Measurements from ENCODE around the gene NXN. TPM values are rescaled to one million over a fixed set of nuclear protein-coding genes. Genes with fewer than 3 reads are reported as not detected.

NXN gene
- total RNA-seq, 2 donors from 2014 or later, result 15.6 to 17.5 TPM

DNA sequence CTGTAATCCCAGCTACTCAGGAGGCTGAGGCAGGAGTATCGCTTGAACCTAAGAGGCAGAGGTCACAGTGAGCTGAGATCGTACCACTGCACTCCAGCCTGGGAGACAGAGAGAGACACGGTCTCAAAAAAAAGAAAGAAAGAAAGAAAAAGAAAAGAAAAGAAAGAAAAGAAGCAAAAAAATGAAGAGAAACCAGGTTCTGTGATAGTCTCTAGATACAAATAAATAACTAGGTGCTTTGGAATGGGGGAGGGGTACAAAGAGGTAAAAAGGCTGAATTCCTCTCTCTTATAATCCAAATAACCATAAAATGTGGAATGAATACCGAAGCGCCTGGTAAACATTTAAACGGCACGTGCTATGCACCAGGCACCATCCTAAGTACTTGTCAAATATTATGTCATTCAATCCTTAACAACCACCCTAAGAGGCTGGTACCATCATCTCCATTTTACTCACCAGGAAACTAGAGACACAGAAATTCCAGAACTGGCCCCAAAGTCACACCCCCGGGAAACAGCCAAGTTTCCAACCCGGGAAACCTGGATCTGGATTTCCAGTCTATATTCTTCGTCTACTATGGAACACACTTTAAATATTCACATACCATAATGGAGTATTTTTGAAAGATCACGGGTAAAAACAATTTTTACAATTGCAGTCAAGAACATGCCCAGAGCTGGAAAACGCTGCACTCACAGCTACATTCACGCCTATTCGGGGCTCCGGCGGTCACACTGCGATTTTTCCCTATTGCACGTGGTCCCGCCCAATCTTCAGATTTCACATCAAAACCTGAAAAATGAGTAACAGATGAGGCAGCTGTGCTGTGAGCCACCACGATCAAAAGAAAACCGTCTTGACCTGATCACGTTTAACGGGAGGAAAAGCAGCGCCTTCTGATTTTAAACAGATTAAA lies 10.5 kb downstream of the NXN start:
- Histone ChIP-seq H3K27ac (no peak overlapping the region), H3K9me3 (no peaks in the 10 kb centered on the region), H3K4me3 (no peak overlapping the region), H3K4me1 (no peaks in the 10 kb centered on the region), H3K36me3 (no peaks in the 10 kb centered on the region), H3K27me3 (no peaks in the 10 kb centered on the region)
- no peak for DNase-seq (ENCODE audit: low spot score)
- TF ChIP-seq, protein P1, sequence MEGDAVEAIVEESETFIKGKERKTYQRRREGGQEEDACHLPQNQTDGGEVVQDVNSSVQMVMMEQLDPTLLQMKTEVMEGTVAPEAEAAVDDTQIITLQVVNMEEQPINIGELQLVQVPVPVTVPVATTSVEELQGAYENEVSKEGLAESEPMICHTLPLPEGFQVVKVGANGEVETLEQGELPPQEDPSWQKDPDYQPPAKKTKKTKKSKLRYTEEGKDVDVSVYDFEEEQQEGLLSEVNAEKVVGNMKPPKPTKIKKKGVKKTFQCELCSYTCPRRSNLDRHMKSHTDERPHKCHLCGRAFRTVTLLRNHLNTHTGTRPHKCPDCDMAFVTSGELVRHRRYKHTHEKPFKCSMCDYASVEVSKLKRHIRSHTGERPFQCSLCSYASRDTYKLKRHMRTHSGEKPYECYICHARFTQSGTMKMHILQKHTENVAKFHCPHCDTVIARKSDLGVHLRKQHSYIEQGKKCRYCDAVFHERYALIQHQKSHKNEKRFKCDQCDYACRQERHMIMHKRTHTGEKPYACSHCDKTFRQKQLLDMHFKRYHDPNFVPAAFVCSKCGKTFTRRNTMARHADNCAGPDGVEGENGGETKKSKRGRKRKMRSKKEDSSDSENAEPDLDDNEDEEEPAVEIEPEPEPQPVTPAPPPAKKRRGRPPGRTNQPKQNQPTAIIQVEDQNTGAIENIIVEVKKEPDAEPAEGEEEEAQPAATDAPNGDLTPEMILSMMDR (IDR thresholded peaks at IDR 0.05), result no peak

DNA sequence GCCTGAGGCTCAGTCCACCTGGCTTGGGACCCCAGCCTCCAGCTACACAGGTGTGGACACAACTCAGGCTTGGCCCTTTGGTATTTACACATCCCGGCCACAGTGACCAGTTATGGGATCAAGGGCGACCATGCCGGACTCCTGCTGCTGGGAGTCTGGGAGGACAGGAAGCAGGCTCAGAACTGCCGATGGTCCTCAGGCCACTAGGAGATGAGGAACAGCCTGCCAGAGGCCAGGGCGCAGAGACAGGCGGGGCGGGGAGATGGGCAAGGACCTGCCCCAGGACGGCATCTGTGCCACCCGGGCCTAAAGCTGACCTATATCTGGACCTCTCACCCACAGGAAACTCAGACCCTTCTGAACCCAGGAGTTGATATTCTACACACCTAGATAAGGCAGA lies 12.5 kb downstream of the NXN start:
- no peaks in the 10 kb centered on the region for H3K36me3 ChIP-seq
- H3K4me3 ChIP-seq, result no peak overlapping the region
- no peaks in the 10 kb centered on the region for H3K9me3 ChIP-seq
- H3K27ac ChIP-seq, result no peak overlapping the region
- no peak for DNase-seq (ENCODE audit: low spot score)
- TF ChIP-seq, protein P1 (IDR thresholded peaks at IDR 0.05), result no peak
- H3K27me3 ChIP-seq, result no peaks in the 10 kb centered on the region
- H3K4me1 ChIP-seq, result no peaks in the 10 kb centered on the region

DNA sequence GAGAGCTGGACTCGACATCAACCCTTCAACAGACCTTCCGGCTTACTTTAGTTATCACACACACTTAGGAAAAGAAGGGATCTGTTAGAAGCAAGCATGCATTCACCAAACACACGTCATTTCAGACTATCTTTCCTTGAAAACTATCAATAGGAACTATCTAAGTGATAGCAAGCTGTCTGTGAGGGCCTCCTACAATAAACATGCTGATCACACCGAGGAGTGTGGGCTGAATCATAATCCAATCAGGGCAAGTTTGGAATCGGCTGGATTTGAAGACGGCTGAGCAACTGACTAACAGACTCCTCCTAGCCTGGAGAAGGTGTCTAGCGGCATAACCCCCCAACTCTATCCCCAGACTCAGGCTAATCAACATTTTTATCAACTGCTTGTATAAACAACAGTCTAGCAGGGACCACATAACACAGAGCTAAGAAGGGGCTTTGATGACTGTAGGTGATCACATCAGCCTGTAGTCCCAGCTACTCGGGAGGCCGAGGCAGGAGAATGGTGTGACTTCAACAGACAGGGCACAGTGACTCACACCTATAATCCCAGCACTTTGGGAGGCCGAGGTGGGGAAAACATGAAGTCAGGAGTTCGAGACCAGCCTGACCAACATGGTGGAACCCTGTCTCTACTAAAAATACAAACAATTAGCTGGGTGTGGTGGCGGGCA lies 14.1 kb downstream of the NXN start:
- Histone ChIP-seq H3K36me3 (no peaks in the 10 kb centered on the region), H3K4me1 (no peaks in the 10 kb centered on the region), H3K4me3 (no peak overlapping the region), H3K27ac (no peak overlapping the region), H3K9me3 (no peaks in the 10 kb centered on the region), H3K27me3 (no peaks in the 10 kb centered on the region)
- no peak for DNase-seq (ENCODE audit: low spot score)
- TF ChIP-seq, protein P1 (IDR thresholded peaks at IDR 0.05), result no peak

DNA sequence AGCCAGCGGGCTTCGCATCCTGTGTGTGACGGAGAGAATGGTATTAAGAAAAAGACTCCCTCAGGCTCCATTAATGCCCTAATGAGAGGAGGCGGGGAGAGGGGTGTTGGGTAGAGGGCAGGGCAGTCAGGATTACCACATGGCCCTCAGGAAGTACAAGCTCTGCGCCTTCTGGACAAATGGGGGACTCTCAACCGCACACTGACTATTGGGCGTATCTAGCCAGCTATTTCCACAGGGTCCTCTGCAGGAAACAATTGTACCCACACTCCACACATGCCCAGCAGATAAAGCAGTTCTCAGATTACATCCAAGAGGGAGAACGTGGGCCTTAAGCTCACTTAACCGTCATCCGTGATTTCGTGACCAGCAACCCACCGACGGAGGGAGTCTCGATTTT lies 14.7 kb downstream of the NXN start:
- TF ChIP-seq, protein P1 (IDR thresholded peaks at IDR 0.05), result no peak
- Histone ChIP-seq H3K27me3 (no peaks in the 10 kb centered on the region), H3K4me1 (no peaks in the 10 kb centered on the region), H3K9me3 (no peaks in the 10 kb centered on the region), H3K36me3 (no peaks in the 10 kb centered on the region), H3K27ac (no peak overlapping the region), H3K4me3 (no peak overlapping the region)
- DNase-seq (ENCODE audit: low spot score), result no peak

DNA sequence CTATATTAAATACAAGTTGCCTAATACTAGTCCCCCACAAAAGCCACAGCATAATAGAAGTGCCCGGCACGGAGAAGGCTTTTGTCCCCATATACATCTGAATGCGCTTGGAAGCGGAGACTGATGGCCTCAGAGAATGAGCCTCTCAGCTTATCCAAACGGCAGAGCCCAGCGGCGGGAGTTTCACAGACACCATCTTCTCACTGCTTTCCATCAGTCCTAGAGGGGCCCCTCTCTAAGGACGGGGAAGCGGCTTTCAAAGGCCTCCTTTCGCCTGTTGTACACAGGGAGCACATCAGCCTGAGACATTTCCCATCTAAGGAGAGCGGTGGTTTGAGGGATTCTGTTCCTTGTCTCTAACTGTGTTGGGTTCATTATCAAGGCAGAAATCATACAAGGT lies 16.9 kb downstream of the NXN start:
- no peaks in the 10 kb centered on the region for H3K36me3 ChIP-seq
- H3K4me1 ChIP-seq, result peaks cover 0 to 6% of the 10 kb centered on the region in 2 donors
- no peak overlapping the region for H3K4me3 ChIP-seq
- H3K9me3 ChIP-seq, result no peaks in the 10 kb centered on the region
- TF ChIP-seq, protein P1 (IDR thresholded peaks at IDR 0.05), result no peak
- no peaks in the 10 kb centered on the region for H3K27me3 ChIP-seq
- no peak overlapping the region for H3K27ac ChIP-seq
- DNase-seq (ENCODE audit: low spot score), result no peak
